ENCODE measurements around the gene ORM2.

ORM2 gene

DNA sequence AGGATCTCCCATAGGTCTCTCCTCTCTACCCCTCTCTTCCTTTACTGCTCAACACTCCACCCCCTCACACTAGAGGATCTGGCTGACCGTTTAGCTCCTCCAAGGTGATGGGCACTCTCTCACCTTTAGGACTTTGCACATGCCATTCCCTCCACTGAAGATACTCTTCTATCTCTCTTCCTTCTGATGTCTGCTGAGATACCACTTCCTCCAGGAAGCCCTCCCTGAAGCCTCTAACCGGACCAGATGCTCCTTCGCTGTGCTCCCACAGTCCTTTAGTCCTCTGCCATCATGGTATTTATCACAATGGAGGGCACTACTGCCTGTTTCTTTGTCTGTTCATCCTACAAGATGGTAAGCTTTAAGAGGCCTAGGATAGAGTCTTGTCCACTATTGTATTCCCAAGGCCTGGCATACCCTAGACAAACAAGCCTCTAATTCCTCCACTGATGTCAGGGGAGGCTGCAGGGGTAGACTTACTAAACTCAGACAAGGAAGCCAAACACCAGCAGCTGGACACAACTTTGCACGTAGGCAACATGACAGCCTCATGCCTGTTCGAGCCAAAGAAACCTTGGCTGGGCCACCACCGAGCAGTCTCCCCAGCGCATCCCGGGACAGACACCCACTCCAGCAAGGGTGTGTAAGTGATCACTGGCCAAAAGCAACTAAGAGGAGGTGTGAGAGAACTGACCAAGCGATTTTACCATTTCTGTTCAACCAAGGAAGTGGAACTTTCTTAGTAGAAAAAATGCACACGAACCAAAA, 20.2 kb downstream of the ORM2 start:
- no peak for DNase-seq (ENCODE audit: low spot score)

DNA sequence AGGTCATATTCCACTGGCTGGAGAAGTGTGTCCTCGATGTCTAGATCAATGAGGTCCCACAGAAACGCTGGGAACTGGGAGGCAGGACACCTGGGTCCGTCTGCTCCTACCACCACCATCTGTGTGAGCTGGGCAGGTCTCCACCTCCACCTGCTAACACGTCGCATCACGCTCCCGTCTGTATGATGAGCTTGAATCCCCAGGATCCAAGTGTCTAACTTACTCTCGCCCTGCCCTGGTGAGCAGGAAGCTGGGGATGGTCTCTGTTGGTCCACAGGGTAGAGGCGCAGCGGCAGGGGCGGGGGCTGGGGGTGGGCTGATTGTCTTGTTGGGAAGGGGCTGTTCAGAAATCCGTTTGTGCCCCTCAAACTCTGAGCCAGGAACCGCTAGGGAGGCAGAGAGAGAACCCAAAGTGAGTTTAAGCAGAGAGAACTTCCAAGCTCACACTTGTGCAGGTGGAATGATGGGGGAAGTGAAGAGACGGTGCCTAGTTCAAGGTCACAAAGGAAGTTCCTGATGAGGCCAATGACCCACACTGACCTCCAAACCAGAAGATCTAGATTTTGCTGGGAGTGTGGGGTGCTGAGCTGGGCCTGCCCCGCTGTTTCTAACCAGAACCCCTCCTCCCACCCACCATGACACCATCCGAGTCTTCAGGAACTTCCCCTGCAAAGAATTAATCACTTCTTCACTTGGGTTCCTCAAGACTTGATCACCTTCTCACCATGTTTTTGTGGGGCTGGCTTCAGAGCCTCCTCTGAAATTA, 21.1 kb downstream of the ORM2 start:
- DNase-seq (ENCODE audit: low spot score): no peak

DNA sequence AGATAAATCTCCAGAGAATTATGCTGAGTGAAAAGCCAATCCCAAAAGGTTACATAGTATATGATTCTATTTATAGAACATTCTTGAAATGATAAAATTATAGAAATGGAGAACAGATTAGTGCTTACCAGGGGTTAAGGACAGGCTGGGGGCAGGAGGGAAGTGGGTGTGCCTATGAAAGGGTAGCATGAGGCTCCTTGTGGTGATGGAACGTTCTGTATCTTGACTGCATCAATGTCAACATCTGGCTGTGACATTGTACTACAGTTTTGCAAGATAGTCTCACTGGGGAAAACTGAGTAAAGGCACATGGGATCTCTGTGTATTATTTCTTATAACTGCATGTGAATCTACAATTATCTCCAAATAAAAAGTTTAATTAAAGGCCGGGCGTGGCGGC, 22.3 kb downstream of the ORM2 start:
- DNase-seq (ENCODE audit: low spot score): no peak

DNA sequence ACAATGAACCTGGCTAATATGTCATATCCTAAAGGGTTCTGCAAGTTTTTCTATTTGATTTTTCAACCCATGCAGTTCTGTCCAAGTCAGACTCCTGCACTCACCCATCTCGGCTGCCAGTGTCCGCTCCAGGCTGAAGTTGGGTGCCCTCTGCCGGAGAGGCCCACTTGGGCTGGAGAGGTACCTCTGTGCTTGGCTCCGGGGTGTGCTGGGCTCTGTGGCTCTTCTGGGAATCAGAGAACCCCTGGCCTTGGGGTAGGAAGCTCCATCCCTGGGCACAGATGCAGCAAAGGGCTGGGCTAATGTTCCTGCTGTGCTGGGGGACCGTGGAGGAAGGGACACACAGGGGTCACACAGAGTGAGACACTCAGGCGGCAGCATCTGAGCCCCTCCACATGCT, 26.2 kb downstream of the ORM2 start:
- DNase-seq (ENCODE audit: low spot score): no peak

DNA sequence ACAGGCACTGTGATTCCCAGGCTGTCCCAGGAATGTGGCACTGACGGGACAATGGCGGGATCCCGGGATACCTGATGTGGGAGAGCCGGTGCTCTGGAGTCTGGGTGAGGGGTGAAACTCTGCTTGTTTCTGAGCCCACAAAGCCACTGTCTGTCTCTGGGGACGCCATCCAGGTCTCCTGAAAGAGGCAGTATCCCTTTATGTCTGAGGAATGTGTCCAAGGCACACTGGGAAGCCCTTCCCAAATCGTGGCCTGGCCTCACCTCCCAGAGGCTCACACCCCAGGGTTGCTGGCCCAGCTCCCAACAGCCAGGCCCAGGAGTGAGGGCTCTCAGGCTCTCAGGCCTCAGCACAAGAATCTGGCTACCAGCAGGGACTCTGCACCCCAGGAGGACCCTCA, 27.1 kb downstream of the ORM2 start:
- DNase-seq (ENCODE audit: low spot score): no peak

DNA sequence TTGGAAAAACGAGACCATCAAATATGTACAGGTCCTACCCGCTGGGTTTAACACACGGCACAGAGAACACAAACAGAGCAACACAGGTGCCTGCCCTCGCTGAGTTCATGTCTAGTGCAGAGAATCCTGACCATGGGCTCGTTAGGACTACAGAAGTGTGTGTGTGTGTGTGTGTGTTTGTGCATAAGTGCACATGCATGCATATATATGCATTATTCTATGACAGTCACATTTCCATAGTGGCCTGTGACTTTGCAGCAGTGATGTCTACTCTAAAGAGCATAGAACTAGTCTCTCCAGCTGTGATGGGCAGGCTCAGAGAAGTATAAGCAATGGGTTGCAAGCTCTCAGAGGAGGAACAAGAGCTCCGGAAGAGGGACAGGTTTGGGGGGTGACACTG, 27.7 kb downstream of the ORM2 start:
- no peak for DNase-seq (ENCODE audit: low spot score)

DNA sequence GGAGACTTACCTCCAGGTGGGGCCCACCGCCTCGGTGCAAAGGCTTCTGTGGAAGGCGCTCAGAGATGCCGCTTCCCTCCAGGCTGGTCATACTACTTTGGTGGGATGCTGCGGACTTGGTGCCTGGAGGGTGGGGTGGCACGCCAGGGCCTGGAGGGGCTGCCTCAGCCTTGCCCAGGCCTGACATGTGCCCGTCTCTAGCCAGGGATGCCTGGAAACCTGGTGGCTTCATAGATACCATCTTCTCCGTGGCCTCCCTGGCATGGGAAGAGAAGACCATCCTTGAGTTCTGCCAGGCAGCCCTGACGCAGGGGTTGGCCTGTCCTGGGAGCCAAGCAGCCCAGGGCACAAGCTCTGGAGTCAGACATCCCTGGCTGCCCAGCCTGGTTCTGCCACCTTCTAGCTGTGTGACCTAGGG, 28.3 kb downstream of the ORM2 start:
- no peak for DNase-seq (ENCODE audit: low spot score)

DNA sequence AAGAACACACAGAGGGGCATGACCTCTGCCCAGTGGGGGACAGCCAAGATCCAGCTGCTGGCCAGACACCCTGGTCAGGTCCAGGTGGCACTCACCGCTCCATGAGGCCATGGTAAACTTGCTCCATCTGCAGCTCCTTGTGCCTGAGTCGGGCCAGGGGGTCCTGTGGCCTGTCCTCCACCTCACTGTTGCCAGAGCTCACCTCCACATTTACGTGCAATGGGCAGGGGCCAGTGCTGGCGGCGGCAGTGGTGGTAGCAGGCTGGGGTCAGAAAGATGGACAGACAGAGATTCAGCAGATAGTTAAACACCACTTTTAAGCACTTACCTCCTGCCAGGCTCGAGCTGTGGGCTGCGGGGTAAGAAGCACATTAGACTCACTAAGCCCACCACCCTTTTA, 30.1 kb downstream of the ORM2 start:
- DNase-seq (ENCODE audit: low spot score): no peak

DNA sequence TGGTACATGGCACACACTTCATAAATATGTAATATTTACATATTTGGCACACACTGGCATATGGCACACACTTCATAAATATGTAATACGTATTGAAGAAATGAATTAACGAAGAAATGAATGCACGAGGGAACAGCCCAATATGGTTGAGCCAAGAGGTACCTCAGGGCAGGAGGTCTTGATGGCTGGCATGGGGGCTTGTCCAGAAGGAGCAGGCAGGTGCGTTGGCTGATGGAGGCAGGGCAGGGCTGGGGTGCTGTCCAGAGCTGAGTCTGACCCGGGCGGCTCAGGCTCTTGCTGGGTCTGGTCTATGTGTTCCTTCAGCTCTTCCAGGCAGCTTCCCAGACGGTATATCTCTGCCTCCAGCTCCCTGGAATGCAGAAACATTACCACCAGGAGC, 31.9 kb downstream of the ORM2 start:
- DNase-seq (ENCODE audit: low spot score): no peak

DNA sequence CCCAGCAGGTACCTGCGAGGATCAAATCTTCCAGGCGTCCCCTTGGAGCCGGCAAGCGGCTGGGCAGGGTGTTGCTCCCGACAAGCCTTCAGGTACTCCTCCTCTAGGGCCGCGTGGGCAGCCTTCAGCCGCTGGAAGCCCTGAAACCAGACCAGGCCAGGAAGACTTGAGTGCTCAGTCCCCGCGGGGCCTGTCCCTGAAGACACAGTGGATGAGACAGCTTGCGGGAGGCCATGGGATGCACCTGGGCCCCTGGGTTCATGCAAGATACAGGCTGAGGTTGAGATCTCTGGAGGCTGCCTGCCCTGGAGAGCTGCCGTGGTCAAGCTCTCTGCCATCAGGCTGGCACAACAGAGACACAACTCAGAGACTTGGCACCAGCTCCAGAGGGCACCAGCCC, 32.7 kb downstream of the ORM2 start:
- DNase-seq (ENCODE audit: low spot score): no peak

DNA sequence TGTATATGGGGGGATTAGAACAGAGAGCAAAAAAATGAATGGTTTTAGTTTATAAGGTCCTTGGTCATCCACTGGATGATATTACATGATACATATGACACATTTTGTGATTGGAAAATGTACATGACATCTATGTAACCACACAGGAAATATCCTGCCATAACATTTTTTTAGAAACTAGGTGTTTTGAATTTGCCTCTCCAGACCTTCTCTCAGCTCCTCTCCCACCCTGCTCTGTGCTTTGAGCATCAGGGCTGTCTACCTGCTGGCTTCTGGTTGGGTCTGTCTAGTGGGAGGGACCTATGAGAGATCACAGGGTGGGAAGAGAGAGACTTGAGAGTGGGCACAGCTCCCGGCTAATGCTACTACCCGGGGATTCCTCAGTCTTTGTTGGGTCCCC, 33.8 kb downstream of the ORM2 start:
- no peak for DNase-seq (ENCODE audit: low spot score)

DNA sequence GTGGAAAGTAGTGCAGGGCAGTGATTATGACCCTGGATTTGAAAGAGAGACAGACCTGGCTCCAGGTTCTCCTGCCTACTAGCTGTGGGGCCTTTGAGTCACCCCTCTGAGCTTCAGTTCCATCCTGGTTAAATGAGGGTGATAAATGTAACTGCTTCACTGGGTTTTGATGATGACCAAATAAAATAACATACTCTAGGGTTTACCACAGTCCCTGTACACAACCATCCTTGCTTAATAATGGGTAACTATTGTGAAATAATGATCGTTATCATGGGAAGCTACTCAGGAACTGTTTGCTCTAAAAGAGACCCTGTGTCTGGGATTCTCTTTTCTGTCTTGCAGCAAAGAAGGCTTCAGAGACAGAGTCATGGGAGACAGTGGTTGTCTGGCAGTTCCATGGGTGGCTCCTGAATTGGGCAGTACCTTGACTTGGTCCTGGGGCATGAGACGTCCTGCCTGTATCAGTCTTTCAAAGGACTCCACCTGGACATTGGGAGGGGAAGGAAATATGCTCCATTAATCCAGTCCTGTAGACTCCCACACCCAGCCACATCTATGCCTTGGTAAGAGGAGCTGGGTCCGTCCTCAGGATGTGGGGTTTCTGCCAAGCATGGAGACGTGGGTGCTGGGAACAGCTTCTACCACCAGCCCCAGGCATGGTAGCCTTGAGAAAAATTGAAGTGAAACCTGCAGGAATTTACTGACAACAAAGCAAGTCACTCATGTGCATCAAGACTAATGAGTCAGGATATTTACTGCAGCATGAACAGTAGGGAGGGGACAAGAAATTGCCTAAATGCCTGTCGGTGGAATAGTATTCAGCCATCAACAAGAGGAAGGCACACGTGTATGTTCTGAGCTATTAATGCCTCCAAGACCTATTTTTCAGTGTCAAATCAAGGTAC, 34.7 kb downstream of the ORM2 start:
- DNase-seq (ENCODE audit: low spot score): no peak

DNA sequence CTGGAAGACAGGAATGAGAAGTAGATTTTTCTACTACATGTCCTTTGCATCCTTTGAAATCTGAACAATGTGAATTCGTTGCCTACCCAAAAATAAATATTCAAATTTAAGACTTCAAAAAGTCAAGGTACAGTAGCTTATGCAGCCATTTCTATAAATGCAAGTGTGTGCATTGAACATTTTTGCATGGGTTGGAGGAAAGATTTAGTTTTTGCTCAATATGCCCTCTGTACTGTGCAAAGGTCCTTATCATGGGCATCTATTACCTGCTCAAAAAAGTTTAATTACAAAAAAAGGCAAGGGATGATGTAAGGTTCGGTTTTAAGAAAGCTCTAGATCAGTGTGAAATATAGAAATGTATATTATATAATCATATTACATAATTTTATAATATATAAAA, 35.5 kb downstream of the ORM2 start:
- DNase-seq (ENCODE audit: low spot score): no peak

DNA sequence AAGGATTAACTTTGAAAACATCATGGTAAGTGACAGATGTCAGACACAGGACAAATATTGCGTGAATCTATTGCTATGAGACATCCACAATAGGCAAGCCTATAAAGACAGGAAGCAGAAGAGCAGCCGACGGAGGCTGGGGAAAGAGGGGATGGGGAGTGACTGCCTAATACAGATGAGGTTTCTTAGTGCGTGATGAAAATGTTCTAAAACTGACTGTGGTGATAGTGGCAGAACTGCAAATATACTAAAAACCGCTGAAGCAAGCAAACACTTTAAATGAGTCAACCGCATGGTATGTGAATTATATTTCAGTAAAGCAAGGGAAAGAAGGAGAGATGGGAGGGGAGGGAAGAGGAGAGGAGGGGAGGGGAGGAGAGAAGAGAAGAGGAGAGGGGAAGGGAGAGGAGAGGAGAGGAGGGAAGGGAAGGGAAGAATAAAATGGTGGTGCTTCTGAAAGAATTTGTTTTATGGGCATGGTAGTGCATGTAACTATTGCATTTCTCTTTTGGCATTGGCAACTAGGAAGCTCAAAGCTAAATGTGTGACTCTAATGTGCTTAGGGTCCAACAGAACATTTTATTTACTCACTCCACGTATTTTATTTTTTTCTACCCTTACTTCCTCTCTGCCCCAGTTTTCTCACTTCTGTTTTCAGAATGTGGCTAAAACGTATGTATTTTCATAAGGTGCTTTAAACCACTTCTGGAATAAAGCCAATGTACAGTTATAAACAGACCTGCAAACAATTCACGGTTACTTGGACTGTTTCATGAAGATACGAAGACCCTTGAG, 36.9 kb downstream of the ORM2 start:
- no peak for DNase-seq (ENCODE audit: low spot score)

DNA sequence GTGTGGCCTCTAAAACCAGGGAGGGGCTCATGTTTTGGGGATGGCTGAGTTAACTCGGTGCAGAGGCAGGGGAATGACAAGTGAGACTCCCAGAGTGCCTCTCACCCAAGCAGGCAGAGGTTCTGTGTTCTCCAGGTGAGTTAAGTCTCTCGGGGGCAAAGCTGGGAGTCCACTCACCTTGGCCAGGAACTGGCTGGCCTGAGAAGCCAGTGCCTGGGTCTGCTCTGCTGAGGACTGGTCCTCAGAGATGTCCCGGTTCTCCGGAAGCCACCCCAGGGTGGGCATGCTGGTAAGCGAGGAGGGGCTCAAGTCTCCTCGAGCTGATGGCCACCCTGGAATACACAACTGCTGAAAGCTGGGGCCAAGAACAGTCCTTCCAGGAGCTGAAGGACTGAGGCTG, 37.7 kb downstream of the ORM2 start:
- no peak for DNase-seq (ENCODE audit: low spot score)

DNA sequence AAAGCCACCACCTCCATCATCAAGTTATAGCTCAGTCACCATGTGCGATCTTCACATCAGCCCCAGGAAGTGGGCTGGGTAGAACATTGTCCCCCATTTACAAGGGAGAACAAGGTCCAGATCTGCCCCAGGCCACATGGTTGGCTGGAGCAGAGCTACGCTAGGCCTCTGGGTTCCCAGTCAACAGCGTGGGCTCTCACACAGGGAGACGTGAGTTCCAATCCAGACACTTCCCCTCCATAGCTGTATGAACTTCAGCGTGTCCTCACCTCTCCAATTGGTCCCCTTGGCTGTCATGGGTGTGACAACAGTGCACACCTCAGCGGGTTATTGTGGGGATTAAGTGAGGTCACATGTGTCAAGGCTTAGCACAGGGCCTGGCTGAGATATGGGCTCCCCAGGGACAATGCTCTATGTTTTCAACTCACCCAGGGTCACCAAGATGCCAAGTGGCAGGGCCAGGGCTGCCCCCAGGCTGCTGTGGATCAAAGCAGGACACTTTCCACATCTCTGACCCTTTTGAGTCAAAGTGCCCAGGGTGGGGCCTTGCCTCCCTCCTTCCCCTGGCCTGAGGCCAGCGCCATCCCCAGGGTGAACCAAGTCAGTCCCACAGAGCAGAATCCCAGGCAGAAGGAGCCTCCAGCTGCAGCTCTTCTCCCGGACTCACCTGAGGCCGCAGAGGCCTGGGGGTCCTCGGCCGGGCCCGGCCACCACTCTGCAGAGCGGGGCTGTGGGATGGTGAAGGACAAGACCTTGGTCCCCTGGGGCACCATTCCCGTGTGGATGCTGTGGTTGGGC, 38.3 kb downstream of the ORM2 start:
- DNase-seq (ENCODE audit: low spot score): no peak

DNA sequence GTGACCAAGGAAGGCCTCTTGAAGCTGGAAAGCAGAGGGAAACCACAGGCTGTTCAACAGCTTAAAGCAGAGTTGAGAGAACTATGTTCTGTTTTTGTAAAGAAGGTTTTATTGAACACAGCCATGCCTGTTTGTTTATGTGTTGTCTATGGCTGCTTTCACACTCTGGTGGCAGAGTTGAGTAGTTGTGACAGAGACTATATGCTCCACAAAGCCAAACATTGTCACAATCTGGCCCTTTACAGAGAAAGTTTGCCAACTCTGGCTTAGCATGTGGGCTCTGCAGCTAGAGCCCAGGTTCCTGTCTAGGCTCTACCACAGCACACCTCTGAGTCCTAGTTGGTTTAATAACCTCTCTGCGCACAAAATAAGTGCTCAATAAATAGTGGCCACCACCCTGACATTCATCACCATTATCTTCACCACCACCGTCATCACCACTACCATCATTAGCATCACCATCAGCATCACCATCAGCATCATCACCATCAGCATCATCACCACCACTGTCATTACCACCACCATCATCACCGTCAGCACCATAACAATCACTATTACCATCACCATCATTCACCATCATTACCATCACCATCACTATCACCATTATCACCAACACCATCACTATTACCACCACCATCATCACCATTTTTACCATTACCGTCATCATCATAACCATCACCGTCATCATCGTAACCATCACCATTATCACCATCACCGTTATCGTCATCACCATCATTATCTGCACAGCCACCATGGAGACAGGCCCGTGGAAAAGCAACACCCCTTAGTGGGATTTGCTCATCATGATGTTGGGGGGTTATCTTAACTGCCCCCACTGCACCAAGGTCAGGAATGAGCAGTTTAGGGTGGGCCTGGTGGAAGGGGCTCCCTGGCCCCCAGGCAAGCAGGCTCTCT, 39.8 kb downstream of the ORM2 start:
- DNase-seq (ENCODE audit: low spot score): no peak

DNA sequence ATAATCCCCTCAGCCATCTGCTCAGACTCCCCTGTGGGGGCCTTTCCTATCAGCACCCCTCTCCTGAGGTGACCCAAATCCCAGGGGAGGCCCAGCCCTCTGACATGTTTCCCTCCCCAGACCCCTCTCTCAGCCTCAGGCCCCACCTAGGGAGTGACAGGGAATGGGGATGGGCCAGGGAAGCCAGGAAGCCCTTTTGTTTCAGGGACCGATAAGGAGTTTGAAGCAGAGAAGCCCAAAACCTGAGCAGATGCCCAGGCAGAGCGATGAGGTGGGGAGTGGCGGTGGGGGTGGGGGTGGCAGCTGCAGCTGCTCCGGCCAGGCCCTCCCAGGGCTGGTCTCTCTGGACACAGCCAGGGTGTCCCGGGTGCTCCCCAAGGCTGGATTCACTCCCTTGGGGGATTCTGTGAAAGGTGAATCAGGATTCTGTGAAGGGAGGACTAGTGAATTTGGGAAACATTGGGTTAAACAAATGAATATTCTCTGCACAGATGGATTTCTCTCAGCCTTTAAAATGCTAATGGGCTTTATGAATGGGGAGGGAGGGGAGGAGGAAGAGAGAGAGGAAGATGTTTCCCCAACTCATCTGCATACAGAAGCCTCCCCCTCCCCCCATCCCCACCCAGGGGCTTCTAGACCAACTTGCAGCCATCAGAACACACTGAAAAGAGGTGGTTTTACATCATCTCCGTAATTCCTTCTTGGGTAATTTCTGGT, 40.7 kb downstream of the ORM2 start:
- no peak for DNase-seq (ENCODE audit: low spot score)

DNA sequence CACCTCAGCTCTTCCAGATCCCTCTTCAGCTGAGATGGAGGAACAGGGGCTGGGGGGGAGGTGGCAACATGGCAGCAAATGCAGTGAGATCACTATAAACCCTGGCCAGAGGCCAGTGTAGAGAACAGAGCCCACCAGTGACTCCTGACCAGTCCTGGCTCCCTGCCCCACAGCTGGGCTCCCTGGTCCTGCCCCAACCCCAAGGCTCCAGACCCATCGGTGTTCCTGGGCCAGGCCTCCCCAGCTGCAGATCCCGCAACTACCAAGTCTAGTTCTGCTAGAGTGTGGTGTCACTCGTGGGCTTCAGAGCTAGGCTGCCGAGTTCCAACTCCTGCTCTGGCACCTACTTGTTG, 41.3 kb downstream of the ORM2 start:
- no peak for DNase-seq (ENCODE audit: low spot score)
